GM19239 (cell line): ENCODE measurements around the gene DNASE1L1.

Experiments
- DNase-seq: peaks from one replicate; pipeline ENCODE4 v3.0.0; 2011; ENCODE audit warnings: low spot score; ENCODE audit not compliant: insufficient read length
- FAIRE-seq: peaks from 2 replicates; lab custom pipeline; 2011; peaks lifted over from hg19 to GRCh38; lab: Jason Lieb, UNC

DNASE1L1 gene

DNA sequence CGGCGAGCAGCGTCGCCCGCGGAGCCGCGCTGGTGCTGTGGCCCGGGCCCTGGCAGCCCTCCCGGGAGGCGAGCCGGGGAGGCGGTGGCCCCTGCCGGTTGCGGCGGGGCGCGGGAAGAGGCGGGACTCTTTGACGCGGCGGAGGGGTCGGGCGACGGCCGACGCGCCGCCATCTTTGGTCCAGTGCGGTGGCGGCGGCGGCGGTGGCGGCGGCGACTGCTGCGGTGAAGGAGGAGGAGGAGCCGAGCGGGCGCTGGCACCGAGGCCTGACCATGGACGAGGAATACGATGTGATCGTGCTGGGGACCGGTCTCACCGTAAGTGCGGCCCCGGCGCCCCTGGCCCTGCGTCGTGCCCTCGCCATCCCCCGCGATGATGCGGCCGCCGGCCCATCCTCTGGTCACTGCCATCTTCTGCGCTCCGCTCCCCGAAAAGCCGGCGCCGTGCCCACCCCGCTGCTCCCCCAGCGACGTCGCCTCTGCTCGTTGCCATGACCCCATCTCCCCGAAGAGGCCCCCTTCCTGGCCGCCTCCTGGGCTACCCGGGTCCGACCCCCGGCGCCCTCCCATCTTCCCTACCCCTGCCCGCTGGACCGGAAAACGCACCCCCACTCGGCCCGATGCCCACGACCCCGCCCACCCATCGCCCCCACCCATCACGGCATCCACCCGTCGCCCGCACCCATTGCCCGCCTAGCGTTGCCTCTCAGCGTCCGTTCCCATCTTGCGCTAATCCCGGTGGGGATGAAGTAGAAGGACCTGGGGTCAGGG lies 28.1 kb upstream of the DNASE1L1 start, which contains the start of gene GDI1:
Gene GDI1 (plus strand): TSS at position 172 of the 770 bp plus-strand sequence. CDS start 101 bp downstream, at position 273.
- peak; percentile 50 for DNase-seq
- FAIRE-seq = peak; percentile 55

DNA sequence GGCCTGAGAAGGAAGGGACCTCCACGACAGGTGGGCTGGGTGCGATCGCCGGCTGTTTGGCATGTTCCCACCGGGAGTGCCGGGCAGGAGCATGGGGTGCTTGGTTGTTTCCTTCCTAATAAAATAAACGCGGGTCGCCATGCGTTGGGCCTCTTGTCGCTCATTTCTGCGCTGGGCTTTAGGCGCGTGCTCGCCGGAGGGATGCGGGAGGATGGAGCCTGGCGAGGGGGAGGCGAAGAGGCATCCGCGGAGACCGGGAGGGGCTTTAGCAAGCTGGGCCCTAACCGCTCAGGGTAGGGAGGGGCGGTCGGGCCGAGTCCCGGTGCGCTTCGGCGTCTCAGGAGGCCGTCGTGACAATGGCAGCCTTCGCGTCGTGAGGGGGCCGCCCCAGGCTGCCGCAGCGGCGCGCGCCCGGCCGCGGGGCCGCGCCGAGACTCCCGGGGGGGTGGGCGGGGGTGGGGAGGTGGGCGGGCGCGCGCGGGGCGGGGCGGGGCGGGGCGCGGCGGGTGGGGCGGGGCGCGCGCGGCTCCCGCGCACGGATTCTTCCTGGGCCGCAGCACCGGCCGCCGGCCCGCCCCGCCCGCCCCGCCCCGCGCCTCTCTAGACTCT lies 27.4 kb upstream of the DNASE1L1 start:
- peak; percentile 39 for FAIRE-seq
- peak; percentile 71 for DNase-seq

- FAIRE-seq (no peak), DNase-seq (no peak)
Measured at GRCh38 chrX:154435171-154435733, 26.2 kb upstream of the DNASE1L1 start.

DNA sequence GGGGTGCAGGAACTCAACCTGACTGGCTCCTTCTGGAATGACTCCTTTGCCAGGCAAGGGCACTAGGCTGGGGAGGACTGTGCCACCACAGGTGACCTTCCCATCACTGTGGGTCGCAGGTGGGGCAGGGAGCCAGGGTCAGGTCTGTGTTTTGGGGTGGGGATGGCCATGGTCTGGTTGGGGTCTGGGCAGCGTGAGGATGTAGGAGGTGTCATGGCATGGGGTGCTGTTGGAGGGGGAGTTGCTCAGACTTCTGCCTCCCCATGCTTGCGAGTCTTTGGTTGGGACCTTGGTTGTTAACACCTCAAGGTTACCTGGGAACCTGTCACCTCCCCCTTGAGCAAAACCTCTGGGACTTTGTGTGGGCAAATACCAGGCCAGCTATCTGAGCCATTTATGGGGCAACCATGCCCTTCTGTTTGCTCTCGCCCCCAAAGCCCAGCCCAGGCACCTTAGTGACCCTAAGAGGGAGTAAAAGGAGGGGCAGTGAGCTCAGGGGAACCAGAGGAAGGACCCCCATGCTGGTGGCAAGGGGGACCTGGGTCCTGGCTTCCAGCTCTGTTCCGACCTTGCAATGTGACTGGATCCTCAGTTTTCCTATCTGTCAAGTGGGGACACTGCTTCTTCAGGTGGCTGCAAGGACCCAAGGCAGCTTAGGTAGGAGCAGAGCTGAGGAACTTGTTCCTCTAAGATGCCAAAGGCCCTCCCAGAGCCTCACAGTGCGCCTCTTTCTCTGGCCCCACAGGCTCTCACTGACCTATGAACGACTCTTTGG lies 25.5 kb upstream of the DNASE1L1 start:
- DNase-seq (no peak), FAIRE-seq (no peak)

GRCh38 chrX:154433605-154434004 lies 24.6 kb upstream of the DNASE1L1 start:
- no peak for DNase-seq
- FAIRE-seq = no peak

DNA sequence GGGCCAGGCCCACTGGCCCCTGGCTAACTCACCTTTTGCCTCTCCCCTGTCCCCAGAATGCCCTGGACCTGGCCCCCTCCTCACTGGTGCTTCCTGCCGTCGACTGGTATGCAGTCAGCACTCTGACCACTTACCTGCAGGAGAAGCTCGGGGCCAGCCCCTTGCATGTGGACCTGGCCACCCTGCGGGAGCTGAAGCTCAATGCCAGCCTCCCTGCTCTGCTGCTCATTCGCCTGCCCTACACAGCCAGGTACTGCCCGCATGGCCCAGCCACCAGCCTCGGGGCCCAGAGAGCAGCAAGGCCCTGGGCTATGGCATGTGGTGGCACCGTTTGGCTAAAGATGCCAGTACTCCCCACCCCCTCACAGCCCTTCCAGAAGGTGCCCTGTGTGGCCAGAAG lies 23.2 kb upstream of the DNASE1L1 start:
- FAIRE-seq (no peak), DNase-seq (no peak)

GRCh38 chrX:154431341-154431740 lies 22.3 kb upstream of the DNASE1L1 start:
- DNase-seq = no peak
- no peak for FAIRE-seq

DNA sequence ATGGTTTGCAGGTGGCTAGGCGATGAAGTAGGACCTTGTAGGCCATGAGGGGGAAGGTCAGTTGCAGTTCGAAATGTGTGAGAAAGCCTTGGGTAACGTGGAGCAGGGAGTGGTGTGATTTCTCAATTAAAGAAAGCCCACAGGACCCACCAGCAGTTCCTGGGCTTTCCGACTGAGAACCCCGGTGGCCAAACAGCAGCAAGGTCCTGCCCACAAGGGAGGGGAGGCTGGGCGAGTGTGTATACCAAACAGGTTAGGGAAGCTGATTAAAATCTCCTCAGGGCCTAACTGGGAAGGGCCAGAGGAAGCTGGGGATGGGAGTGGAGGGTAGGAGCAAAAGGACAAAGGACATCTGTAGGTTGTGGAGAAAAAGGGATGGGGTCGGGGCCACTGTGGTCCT lies 21.9 kb upstream of the DNASE1L1 start:
- FAIRE-seq = no peak
- no peak for DNase-seq

- DNase-seq (no peak), FAIRE-seq (no peak)
Measured at GRCh38 chrX:154430479-154430878, 21.4 kb upstream of the DNASE1L1 start.

GRCh38 chrX:154429711-154430110 lies 20.7 kb upstream of the DNASE1L1 start:
- FAIRE-seq (no peak), DNase-seq (no peak)

DNA sequence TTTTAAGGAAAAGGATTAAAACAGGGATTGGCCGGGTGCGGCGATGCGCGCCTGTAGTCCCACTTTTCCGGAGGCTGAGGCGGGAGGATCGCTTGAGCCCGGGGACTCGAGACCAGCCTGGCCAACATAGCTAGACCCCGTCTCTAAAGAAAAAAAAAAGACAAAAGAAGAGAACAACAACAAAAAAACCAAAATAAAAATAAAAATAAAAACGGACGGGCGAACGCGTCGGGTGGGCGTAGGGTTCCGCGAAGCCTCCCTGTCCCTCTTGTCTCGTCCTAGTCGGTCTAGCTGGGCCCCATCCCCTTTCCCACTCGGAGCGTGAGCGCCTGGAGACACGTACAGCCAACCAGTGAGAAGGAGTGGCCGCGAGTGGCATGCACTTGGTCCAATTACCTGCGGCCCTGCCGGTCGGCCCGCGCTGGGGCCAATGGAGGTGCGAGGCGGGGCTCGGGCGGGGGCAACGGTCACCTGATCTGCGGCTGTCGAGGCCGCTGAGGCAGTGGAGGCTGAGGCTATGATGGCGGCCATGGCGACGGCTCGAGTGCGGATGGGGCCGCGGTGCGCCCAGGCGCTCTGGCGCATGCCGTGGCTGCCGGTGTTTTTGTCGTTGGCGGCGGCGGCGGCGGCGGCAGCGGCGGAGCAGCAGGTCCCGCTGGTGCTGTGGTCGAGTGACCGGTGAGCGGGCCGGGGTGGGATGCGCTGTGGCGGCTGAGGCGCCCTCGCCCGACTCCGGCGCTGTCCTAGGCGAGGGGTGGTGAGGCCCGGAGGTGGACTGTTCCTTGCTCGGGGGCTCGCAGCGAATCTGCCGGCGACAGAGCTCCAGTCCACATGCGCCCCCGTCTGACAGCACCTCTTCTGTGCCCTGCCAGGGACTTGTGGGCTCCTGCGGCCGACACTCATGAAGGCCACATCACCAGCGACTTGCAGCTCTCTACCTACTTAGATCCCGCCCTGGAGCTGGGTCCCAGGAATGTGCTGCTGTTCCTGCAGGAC lies 19.4 kb upstream of the DNASE1L1 start, which contains the start of gene ATP6AP1:
Gene ATP6AP1 (plus strand): TSS at position 502 of the 996 bp plus-strand sequence. CDS start 16 bp downstream, at position 518.
- DNase-seq = peak; percentile 84
- FAIRE-seq = peak; percentile 97

GRCh38 chrX:154426916-154427770 lies 18.1 kb upstream of the DNASE1L1 start:
- DNase-seq (no peak), FAIRE-seq (no peak)

GRCh38 chrX:154420402-154420756 lies 11.3 kb upstream of the DNASE1L1 start:
- FAIRE-seq (no peak), DNase-seq (no peak)

DNA sequence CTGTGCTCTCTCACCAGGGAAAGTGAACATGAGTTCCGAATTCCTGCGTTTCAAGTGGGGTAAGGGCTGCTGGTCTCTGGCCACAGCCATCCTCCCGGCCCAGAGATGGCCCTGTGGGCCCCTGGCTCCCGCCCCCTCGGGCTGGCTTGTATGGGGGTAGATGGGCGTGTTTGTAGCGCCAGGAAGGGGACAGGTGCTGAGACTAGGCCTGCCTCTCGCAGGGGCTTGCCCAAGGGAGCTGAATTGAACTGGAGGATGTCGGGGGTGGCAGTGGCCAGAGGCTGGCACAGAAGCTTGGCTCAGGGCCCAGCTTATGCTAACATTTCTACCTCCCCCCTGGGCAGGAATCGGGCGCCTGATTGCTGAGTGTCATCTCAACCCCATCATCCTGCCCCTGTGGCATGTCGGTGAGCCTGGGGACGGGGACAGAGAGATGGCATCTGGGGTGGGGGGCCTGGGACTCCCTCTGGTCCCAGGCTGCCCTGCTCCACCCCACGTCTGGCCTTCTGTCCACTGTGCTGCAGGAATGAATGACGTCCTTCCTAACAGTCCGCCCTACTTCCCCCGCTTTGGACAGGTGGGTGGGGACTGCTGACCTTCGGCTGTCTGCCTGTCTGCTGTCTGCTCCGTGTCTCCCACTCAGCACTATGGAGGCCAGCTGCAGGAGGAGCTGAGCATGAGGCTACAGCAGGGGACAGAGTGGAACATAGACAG lies 10.8 kb upstream of the DNASE1L1 start:
- FAIRE-seq = no peak

DNA sequence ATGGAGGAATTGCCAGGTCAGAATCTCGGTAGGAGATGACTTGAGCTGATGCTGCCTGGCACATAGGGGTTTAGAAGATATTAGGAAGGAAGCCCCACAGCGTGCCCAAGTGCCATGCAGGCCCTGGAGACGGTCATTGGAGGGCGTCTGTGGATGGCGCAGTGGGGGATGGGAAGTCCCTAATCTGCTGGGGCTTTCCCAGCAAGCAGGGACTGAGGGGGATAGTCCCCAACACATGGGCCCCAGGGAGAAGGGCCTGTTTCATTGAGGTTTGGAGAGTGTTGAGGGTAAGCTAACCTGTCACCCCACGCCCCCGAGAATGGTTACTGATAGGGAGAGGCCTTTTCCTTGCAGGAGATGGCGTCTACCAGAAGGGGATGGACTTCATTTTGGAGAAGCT lies 10.1 kb upstream of the DNASE1L1 start:
- FAIRE-seq = no peak

More for the DNA sequence above, 10.8 kb upstream of the DNASE1L1 start:
- no peak for DNase-seq

DNA sequence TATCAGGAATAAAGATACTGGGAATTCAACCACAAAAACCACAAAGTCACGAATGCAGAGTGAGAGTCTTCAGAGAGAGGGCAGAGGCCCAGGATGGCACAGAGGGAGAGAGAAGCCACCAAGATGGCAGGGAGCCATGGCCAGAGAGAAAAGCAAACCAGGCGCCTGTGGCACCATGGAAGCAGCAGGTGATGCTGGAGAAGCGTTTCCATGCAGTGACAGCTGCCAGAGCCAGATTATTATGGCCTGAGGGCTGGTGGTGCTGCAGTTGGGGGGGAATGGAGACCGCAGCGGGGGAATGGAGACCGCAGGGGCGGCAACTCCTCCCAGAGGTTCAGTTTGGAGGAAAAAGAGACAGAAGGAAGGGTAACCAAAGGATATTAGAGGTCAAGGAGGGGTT lies 8.1 kb upstream of the DNASE1L1 start:
- DNase-seq (no peak), FAIRE-seq (no peak)

More for the DNA sequence above, 10.1 kb upstream of the DNASE1L1 start:
- DNase-seq = no peak

DNA sequence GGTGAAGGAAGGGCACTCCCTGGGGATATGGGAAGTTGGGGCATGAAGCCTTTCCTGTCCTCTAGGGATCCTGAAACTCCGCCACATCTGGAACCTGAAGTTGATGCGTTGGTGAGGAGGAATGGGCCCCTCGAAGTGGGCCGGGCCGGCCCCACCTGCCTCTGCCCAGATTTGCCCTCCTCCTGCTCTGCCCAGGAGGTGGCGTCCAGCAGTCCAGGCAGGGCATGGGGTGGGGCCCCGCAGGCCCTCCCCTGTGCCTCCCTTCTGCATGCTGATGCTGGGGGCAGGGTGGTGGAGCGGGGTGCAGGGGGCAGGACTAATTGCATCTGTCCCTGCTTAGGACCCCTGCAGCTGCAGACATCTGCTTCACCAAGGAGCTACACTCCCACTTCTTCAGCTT lies 4.1 kb upstream of the DNASE1L1 start:
- FAIRE-seq (no peak), DNase-seq (no peak)

DNA sequence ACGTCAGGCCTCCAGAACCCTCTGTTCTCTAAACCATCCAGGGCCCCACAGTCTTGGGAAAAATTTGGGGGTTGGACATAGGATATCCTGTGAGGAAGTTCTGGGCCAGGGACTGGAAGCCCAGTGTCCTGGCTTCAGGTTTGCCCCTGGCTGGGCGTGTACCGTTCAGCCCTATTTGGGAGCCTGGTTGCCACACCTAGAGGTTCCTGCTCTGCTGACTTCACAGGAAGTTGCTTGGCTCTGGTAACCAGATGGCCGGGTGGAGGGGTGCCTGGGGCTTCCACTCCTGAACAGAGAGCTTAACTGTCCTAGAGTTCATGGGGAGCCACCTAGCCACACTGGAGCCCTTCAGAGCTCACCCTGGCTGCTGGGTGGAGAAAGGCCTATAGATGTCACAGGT lies 3.4 kb upstream of the DNASE1L1 start:
- DNase-seq (no peak), FAIRE-seq (peak; percentile 98)
